ENCODE measurements around the gene HERPUD1. TPM values are rescaled to one million over a fixed set of nuclear protein-coding genes. Genes with fewer than 3 reads are reported as not detected.

HERPUD1 gene
- total RNA-seq, 1 experiment from 2014 or later, result 35.3 TPM

GRCh38 chr16:56941856-56942331 is 10.0 kb downstream of the HERPUD1 start:
- Histone ChIP-seq H3K79me2 (ENCODE audit: low read depth) (peaks cover 1% of the 10 kb centered on the region; the same call in 1 of the 2 replicates), H3K9me3 (ENCODE audit: insufficient read depth, low read depth) (no peaks in the 10 kb centered on the region), H3K4me2 (no peak overlapping the region), H3K27me3 (ENCODE audit: insufficient read depth, low read depth) (no peaks in the 10 kb centered on the region), H2AFZ (no peak overlapping the region), H3K4me3 (no peak overlapping the region), H3F3A (ENCODE audit: insufficient read depth, low read depth) (peaks cover 57% of the 10 kb centered on the region), H4K20me1 (ENCODE audit: insufficient read depth) (peaks cover 30% of the 10 kb centered on the region), H3K9me2 (ENCODE audit: insufficient read depth) (no peaks in the 10 kb centered on the region), H3K4me1 (replicated peaks; ENCODE audit: insufficient read depth) (peaks cover 24% of the 10 kb centered on the region), H3K27ac (no peak overlapping the region), H3K36me3 (ENCODE audit: low read depth) (peaks cover 70% of the 10 kb centered on the region)
- ChIA-PET CTCF (no interaction called here), POLR2A (ENCODE audit: unreplicated experiment) (interaction anchor here (0.6 kb wide), 1 partner anchor 13 kb away, joined by 3 read pairs; no protein-coding TSS in a partner anchor)
- DNase-seq, result no peak
- intact Hi-C loops (cut with micrococcal nuclease; ENCODE audit: unreplicated experiment), result no loop called here
- no peak for TF ChIP-seq EZH2 (IDR thresholded peaks at IDR 0.05; ENCODE audit: low read depth)
- TF ChIP-seq, protein P1, sequence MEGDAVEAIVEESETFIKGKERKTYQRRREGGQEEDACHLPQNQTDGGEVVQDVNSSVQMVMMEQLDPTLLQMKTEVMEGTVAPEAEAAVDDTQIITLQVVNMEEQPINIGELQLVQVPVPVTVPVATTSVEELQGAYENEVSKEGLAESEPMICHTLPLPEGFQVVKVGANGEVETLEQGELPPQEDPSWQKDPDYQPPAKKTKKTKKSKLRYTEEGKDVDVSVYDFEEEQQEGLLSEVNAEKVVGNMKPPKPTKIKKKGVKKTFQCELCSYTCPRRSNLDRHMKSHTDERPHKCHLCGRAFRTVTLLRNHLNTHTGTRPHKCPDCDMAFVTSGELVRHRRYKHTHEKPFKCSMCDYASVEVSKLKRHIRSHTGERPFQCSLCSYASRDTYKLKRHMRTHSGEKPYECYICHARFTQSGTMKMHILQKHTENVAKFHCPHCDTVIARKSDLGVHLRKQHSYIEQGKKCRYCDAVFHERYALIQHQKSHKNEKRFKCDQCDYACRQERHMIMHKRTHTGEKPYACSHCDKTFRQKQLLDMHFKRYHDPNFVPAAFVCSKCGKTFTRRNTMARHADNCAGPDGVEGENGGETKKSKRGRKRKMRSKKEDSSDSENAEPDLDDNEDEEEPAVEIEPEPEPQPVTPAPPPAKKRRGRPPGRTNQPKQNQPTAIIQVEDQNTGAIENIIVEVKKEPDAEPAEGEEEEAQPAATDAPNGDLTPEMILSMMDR (conservative IDR thresholded peaks at IDR 0.05), result no peak
- no TSS peak for BruUV-seq (replicated peaks)

DNA sequence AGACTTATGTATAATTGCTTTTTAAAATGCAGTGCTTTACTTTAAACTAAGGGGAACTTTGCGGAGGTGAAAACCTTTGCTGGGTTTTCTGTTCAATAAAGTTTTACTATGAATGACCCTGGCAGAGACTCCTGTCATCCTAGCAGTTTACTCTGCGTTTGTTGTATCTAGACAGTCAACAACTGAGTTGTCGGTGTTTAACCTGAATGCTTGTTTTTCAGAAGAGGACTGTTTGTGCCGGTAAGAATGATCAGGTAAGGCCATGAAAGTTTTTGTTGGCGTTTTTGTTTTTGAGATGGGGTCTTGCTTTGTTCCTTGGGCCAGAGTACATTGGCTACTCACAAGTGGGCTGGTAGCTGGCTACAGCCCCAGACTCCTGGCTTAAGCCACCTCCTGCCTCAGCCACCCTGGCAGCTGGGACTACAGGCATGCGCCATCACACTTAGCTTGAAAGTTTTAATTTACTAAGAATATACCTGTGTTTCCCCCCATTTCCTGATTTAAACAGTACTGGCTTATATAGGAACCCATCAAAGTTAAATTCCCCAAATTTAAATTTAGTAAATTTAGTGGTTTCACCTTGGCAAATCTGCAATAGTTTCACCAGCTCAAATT is 11.9 kb downstream of the HERPUD1 start:
- peaks cover 53% of the 10 kb centered on the region for H3F3A ChIP-seq (ENCODE audit: insufficient read depth, low read depth)
- H3K4me1 ChIP-seq (replicated peaks; ENCODE audit: insufficient read depth), result peaks cover 24% of the 10 kb centered on the region
- DNase-seq, result no peak
- H3K27me3 ChIP-seq (ENCODE audit: insufficient read depth, low read depth), result no peaks in the 10 kb centered on the region
- no peaks in the 10 kb centered on the region for H3K9me2 ChIP-seq (ENCODE audit: insufficient read depth)
- peaks cover 22% of the 10 kb centered on the region for H4K20me1 ChIP-seq (ENCODE audit: insufficient read depth)
- BruUV-seq (replicated peaks), result no TSS peak
- peaks cover 53% of the 10 kb centered on the region for H3K36me3 ChIP-seq (ENCODE audit: low read depth)
- H2AFZ ChIP-seq, result no peak overlapping the region
- TF ChIP-seq, protein P1 (conservative IDR thresholded peaks at IDR 0.05), result no peak
- no peak for TF ChIP-seq EZH2 (IDR thresholded peaks at IDR 0.05; ENCODE audit: low read depth)
- H3K79me2 ChIP-seq (ENCODE audit: low read depth), result no peaks in the 10 kb centered on the region
- no peaks in the 10 kb centered on the region for H3K9me3 ChIP-seq (ENCODE audit: insufficient read depth, low read depth)
- CTCF ChIA-PET, result interaction anchor here (0.6 kb wide), 1 partner anchor 25 kb away, joined by 5 read pairs; no protein-coding TSS in a partner anchor
- POLR2A ChIA-PET (ENCODE audit: unreplicated experiment), result interaction anchor here (0.5 to 0.6 kb wide), 4 partner anchors 51 to 754 kb away, joined by 4 to 31 read pairs (median 8); no protein-coding TSS in a partner anchor
- intact Hi-C loops (cut with micrococcal nuclease; ENCODE audit: unreplicated experiment), result loop anchor here (2.0 kb wide), 1 partner anchor 73 kb away; no protein-coding TSS in a partner anchor
- H3K4me3 ChIP-seq, result no peak overlapping the region
- H3K4me2 ChIP-seq, result 0 out of 2 replicates have a peak overlapping the region, but pooled peaks have one; percentile 29
- H3K27ac ChIP-seq, result peak overlapping the region; percentile 57

- H3K36me3 ChIP-seq (ENCODE audit: low read depth), result peaks cover 40% of the 10 kb centered on the region
- peak overlapping the region; percentile 29; the same call in 1 of the 2 replicates for H3K4me2 ChIP-seq
- H3F3A ChIP-seq (ENCODE audit: insufficient read depth, low read depth), result peaks cover 47% of the 10 kb centered on the region
- POLR2A ChIA-PET (ENCODE audit: unreplicated experiment), result interaction anchor here (0.6 kb wide), 1 partner anchor 26 kb away, joined by 3 read pairs; no protein-coding TSS in a partner anchor
- no TSS peak for BruUV-seq (replicated peaks)
- no peak overlapping the region for H2AFZ ChIP-seq
- no peaks in the 10 kb centered on the region for H3K79me2 ChIP-seq (ENCODE audit: low read depth)
- H3K9me2 ChIP-seq (ENCODE audit: insufficient read depth), result no peaks in the 10 kb centered on the region
- DNase-seq, result peak; percentile 64 to 74
- peaks cover 24% of the 10 kb centered on the region for H3K4me1 ChIP-seq (replicated peaks; ENCODE audit: insufficient read depth)
- intact Hi-C loops (cut with micrococcal nuclease; ENCODE audit: unreplicated experiment), result loop anchor here (1.0 to 5.0 kb wide), 3 partner anchors 12 to 222 kb away; no protein-coding TSS in a partner anchor
- no peak for TF ChIP-seq EZH2 (IDR thresholded peaks at IDR 0.05; ENCODE audit: low read depth)
- TF ChIP-seq, protein P1 (conservative IDR thresholded peaks at IDR 0.05), result no peak
- H3K27ac ChIP-seq, result peak overlapping the region; percentile 57
- H3K9me3 ChIP-seq (ENCODE audit: insufficient read depth, low read depth), result no peaks in the 10 kb centered on the region
- H3K4me3 ChIP-seq, result no peak overlapping the region
- peaks cover 9% of the 10 kb centered on the region for H4K20me1 ChIP-seq (ENCODE audit: insufficient read depth)
- CTCF ChIA-PET, result no interaction called here
- no peaks in the 10 kb centered on the region for H3K27me3 ChIP-seq (ENCODE audit: insufficient read depth, low read depth)
These were observed 13.3 kb downstream of the HERPUD1 start for GRCh38 chr16:56944954-56945839.
